Osteocyte (in vitro differentiated cells): ENCODE data around the gene DCAF12. TPM values are rescaled to one million over a fixed set of nuclear protein-coding genes. Genes with fewer than 3 reads are reported as not detected.

Source experiments
- DNase-seq: peaks from one replicate; pipeline ENCODE4 v3.0.0; 2021; ENCODE audit warnings: mixed read lengths; ENCODE audit not compliant: unreplicated experiment; ENCODE audit errors: extremely low spot score
- H3K27ac Mint-ChIP-seq: one replicate; pipeline ENCODE4 v1.8.0; 2021; ENCODE audit warnings: mild to moderate bottlenecking, mixed read lengths; ENCODE audit not compliant: unreplicated experiment
- H3K27me3 Mint-ChIP-seq: one replicate; pipeline ENCODE4 v1.8.0; 2021; ENCODE audit warnings: mixed read lengths; ENCODE audit not compliant: unreplicated experiment
- H3K36me3 Mint-ChIP-seq: one replicate; pipeline ENCODE4 v1.8.0; 2021; ENCODE audit warnings: mixed read lengths; ENCODE audit not compliant: unreplicated experiment
- H3K4me1 Mint-ChIP-seq: one replicate; pipeline ENCODE4 v1.8.0; 2021; ENCODE audit warnings: mixed read lengths; ENCODE audit not compliant: unreplicated experiment
- H3K4me3 Mint-ChIP-seq: one replicate; pipeline ENCODE4 v1.8.0; 2021; ENCODE audit warnings: mild to moderate bottlenecking, moderate library complexity, mixed read lengths; ENCODE audit not compliant: unreplicated experiment
- H3K9me3 Mint-ChIP-seq: one replicate; pipeline ENCODE4 v1.8.0; 2021; ENCODE audit warnings: mixed read lengths; ENCODE audit not compliant: unreplicated experiment
- CTCF ChIP-seq: fragments of 200-600 bp; sonication (generic); IDR thresholded peaks from 2 replicates; pipeline ENCODE4 v1.5.0; 2021; ENCODE audit warnings: antibody characterized with exemption, mild to moderate bottlenecking, moderate library complexity
- total RNA-seq: library from RNA; stranded (reverse); gene quantifications from 2 replicates; pipeline ENCODE4 v1.2.1, GENCODE V29; 2021

DCAF12 gene
- total RNA-seq, 1 donor from 2014 or later = 33.9 TPM

GRCh38 chr9:34059954-34060353 lies 66.5 kb downstream of the DCAF12 start:
- Mint-ChIP-seq H3K4me3 (no peak overlapping the region), H3K4me1 (no peaks in the 10 kb centered on the region), H3K27me3 (peaks cover 10% of the 10 kb centered on the region), H3K27ac (no peak overlapping the region), H3K9me3 (no peaks in the 10 kb centered on the region), H3K36me3 (no peaks in the 10 kb centered on the region)
- DNase-seq = no peak
- TF ChIP-seq CTCF = no peak

DNA sequence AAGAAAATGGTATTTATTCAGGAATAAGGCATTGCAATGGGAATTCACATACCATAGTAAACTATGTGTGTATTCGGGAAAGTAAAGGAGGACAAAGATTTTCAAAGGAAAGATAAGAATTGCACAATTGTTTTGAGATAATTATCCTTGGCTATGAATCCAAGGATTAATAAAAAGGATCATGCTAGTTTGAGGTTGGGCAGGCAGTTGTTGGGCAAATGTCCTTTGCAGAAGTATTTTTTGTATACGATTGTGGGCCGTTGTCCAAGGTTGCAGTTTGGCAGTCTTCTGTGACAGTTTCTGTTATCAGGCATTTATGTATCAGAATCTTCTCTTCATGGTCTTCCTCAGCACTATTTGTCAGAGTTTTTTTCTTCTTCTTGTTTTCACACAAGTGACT lies 67.2 kb downstream of the DCAF12 start:
- Mint-ChIP-seq H3K9me3 (no peaks in the 10 kb centered on the region), H3K36me3 (no peaks in the 10 kb centered on the region), H3K4me3 (no peak overlapping the region), H3K27ac (no peak overlapping the region), H3K4me1 (no peaks in the 10 kb centered on the region), H3K27me3 (peaks cover 10% of the 10 kb centered on the region)
- no peak for TF ChIP-seq CTCF
- DNase-seq = no peak

GRCh38 chr9:34049630-34050384 lies 76.7 kb downstream of the DCAF12 start:
- H3K36me3 Mint-ChIP-seq = peaks cover 2% of the 10 kb centered on the region
- no peak for DNase-seq
- peaks cover 34% of the 10 kb centered on the region for H3K4me1 Mint-ChIP-seq
- no peak for TF ChIP-seq CTCF
- no peaks in the 10 kb centered on the region for H3K27me3 Mint-ChIP-seq
- H3K4me3 Mint-ChIP-seq = peak overlapping the region; percentile 96
- H3K27ac Mint-ChIP-seq = peak overlapping the region; percentile 100
- no peaks in the 10 kb centered on the region for H3K9me3 Mint-ChIP-seq

GRCh38 chr9:34048727-34049629 lies 77.5 kb downstream of the DCAF12 start, which contains the start of gene UBAP2:
UBAP2 (minus strand) TSS chr9:34048887; CDS start chr9:34017148, 31,739 bp downstream.
- no peaks in the 10 kb centered on the region for H3K9me3 Mint-ChIP-seq
- peak within 1 kb of the TSS; percentile 96 for H3K4me3 Mint-ChIP-seq
- peak; percentile 98 for DNase-seq
- peak within 1 kb of the TSS; percentile 100 for H3K27ac Mint-ChIP-seq
- peak; percentile 6 for TF ChIP-seq CTCF
- H3K4me1 Mint-ChIP-seq = peaks cover 35% of the 10 kb centered on the region
- H3K36me3 Mint-ChIP-seq = peaks cover 2% of the 10 kb centered on the region
- H3K27me3 Mint-ChIP-seq = no peaks in the 10 kb centered on the region
